Dendritic cell treated with granulocyte-macrophage colony-stimulating factor and Interleukin-4, amounts not matched to agents 40 ng/mL and 50 ng/mL, for 4 days (primary cell): ENCODE measurements around the gene SLC5A7.

Experiments used
- H3K27ac Mint-ChIP-seq: one replicate; pipeline ENCODE4 v1.8.0; 2022; ENCODE audit warnings: mild to moderate bottlenecking, mixed read lengths
- H3K27me3 Mint-ChIP-seq: one replicate; pipeline ENCODE4 v1.8.0; 2022; ENCODE audit warnings: mild to moderate bottlenecking, mixed read lengths
- H3K36me3 Mint-ChIP-seq: one replicate; pipeline ENCODE4 v1.8.0; 2022; ENCODE audit warnings: low read depth, mixed read lengths
- H3K4me1 Mint-ChIP-seq: one replicate; pipeline ENCODE4 v1.8.0; 2022; ENCODE audit warnings: low read depth, mixed read lengths
- H3K4me3 Mint-ChIP-seq: one replicate; pipeline ENCODE4 v1.8.0; 2022; ENCODE audit warnings: mild to moderate bottlenecking, moderate library complexity, mixed read lengths
- H3K9me3 Mint-ChIP-seq: one replicate; pipeline ENCODE4 v1.8.0; 2022; ENCODE audit warnings: mixed read lengths
- intact Hi-C: fragments of 100-400 bp; cut with micrococcal nuclease; formaldehyde crosslinking; loops from one replicate; pipeline ENCODE4 v1.15.0; 2022

The SLC5A7 gene

GRCh38 chr2:107986278-107987217 lies at the start of gene SLC5A7:
TSS of gene SLC5A7 (plus strand) at chr2:107986524. CDS start at chr2:107988156, 1,632 bp downstream.
- H3K4me1 Mint-ChIP-seq = no peaks in the 10 kb centered on the region
- H3K36me3 Mint-ChIP-seq = no peaks in the 10 kb centered on the region
- intact Hi-C loops = no loop called here
- H3K27ac Mint-ChIP-seq = no peak within 1 kb of the TSS
- no peak within 1 kb of the TSS for H3K4me3 Mint-ChIP-seq
- no peaks in the 10 kb centered on the region for H3K9me3 Mint-ChIP-seq
- peaks cover 24% of the 10 kb centered on the region for H3K27me3 Mint-ChIP-seq

GRCh38 chr2:107961395-107961794 lies 24.9 kb upstream of the SLC5A7 start:
- H3K36me3 Mint-ChIP-seq = no peaks in the 10 kb centered on the region
- no peaks in the 10 kb centered on the region for H3K9me3 Mint-ChIP-seq
- H3K4me1 Mint-ChIP-seq = no peaks in the 10 kb centered on the region
- H3K27ac Mint-ChIP-seq = no peak overlapping the region
- H3K27me3 Mint-ChIP-seq = no peaks in the 10 kb centered on the region
- no peak overlapping the region for H3K4me3 Mint-ChIP-seq
- intact Hi-C loops = no loop called here

- no peaks in the 10 kb centered on the region for H3K4me1 Mint-ChIP-seq
- peaks cover 6% of the 10 kb centered on the region for H3K9me3 Mint-ChIP-seq
- no peak overlapping the region for H3K27ac Mint-ChIP-seq
- H3K27me3 Mint-ChIP-seq = no peaks in the 10 kb centered on the region
- intact Hi-C loops = no loop called here
- H3K36me3 Mint-ChIP-seq = no peaks in the 10 kb centered on the region
- H3K4me3 Mint-ChIP-seq = no peak overlapping the region
Observed at GRCh38 chr2:107964185-107964584, 22.1 kb upstream of the SLC5A7 start.

- no peaks in the 10 kb centered on the region for H3K36me3 Mint-ChIP-seq
- intact Hi-C loops = no loop called here
- H3K9me3 Mint-ChIP-seq = no peaks in the 10 kb centered on the region
- H3K27me3 Mint-ChIP-seq = peaks cover 24% of the 10 kb centered on the region
- H3K27ac Mint-ChIP-seq = no peak overlapping the region
- no peak overlapping the region for H3K4me3 Mint-ChIP-seq
- H3K4me1 Mint-ChIP-seq = no peaks in the 10 kb centered on the region
Observed at GRCh38 chr2:107984707-107985106, 1.6 kb upstream of the SLC5A7 start.

- H3K4me1 Mint-ChIP-seq = no peaks in the 10 kb centered on the region
Observed at GRCh38 chr2:107988108-107988507, 1.8 kb downstream of the SLC5A7 start.

GRCh38 chr2:107989445-107989844 lies 3.1 kb downstream of the SLC5A7 start:
- Mint-ChIP-seq H3K9me3 (no peaks in the 10 kb centered on the region), H3K4me1 (no peaks in the 10 kb centered on the region), H3K36me3 (no peaks in the 10 kb centered on the region), H3K27ac (no peak overlapping the region), H3K4me3 (no peak overlapping the region), H3K27me3 (peaks cover 23% of the 10 kb centered on the region)
- intact Hi-C loops = no loop called here

More at GRCh38 chr2:107988108-107988507, 1.8 kb downstream of the SLC5A7 start:
- H3K36me3 Mint-ChIP-seq = no peaks in the 10 kb centered on the region
- intact Hi-C loops = no loop called here
- H3K9me3 Mint-ChIP-seq = no peaks in the 10 kb centered on the region
- H3K27ac Mint-ChIP-seq = no peak overlapping the region
- peaks cover 24% of the 10 kb centered on the region for H3K27me3 Mint-ChIP-seq
- no peak overlapping the region for H3K4me3 Mint-ChIP-seq

GRCh38 chr2:107990718-107991117 lies 4.4 kb downstream of the SLC5A7 start:
- Mint-ChIP-seq H3K4me1 (no peaks in the 10 kb centered on the region), H3K4me3 (no peak overlapping the region), H3K36me3 (no peaks in the 10 kb centered on the region), H3K27ac (no peak overlapping the region), H3K9me3 (no peaks in the 10 kb centered on the region), H3K27me3 (peaks cover 19% of the 10 kb centered on the region)
- intact Hi-C loops = no loop called here

GRCh38 chr2:107992069-107992468 lies 5.7 kb downstream of the SLC5A7 start:
- no peak overlapping the region for H3K4me3 Mint-ChIP-seq
- H3K9me3 Mint-ChIP-seq = no peaks in the 10 kb centered on the region
- H3K27ac Mint-ChIP-seq = no peak overlapping the region
- H3K4me1 Mint-ChIP-seq = no peaks in the 10 kb centered on the region
- H3K27me3 Mint-ChIP-seq = peaks cover 6% of the 10 kb centered on the region
- H3K36me3 Mint-ChIP-seq = no peaks in the 10 kb centered on the region
- intact Hi-C loops = no loop called here

- H3K27me3 Mint-ChIP-seq = no peaks in the 10 kb centered on the region
- H3K4me1 Mint-ChIP-seq = no peaks in the 10 kb centered on the region
- H3K4me3 Mint-ChIP-seq = no peak overlapping the region
- intact Hi-C loops = no loop called here
- H3K27ac Mint-ChIP-seq = no peak overlapping the region
- no peaks in the 10 kb centered on the region for H3K9me3 Mint-ChIP-seq
- no peaks in the 10 kb centered on the region for H3K36me3 Mint-ChIP-seq
Observed at GRCh38 chr2:107999158-107999557, 12.8 kb downstream of the SLC5A7 start.

GRCh38 chr2:108010912-108011591 lies 24.7 kb downstream of the SLC5A7 start:
- Mint-ChIP-seq H3K4me1 (no peaks in the 10 kb centered on the region), H3K9me3 (peaks cover 13% of the 10 kb centered on the region), H3K36me3 (no peaks in the 10 kb centered on the region), H3K4me3 (no peak overlapping the region), H3K27me3 (no peaks in the 10 kb centered on the region), H3K27ac (no peak overlapping the region)
- intact Hi-C loops = no loop called here

GRCh38 chr2:108013305-108013704 lies 27.0 kb downstream of the SLC5A7 start:
- Mint-ChIP-seq H3K36me3 (no peaks in the 10 kb centered on the region), H3K4me3 (no peak overlapping the region), H3K9me3 (peaks cover 13% of the 10 kb centered on the region)

GRCh38 chr2:108022628-108023027 lies 36.3 kb downstream of the SLC5A7 start:
- Mint-ChIP-seq H3K4me3 (no peak overlapping the region), H3K9me3 (no peaks in the 10 kb centered on the region), H3K36me3 (no peaks in the 10 kb centered on the region), H3K4me1 (no peaks in the 10 kb centered on the region), H3K27ac (no peak overlapping the region), H3K27me3 (no peaks in the 10 kb centered on the region)
- intact Hi-C loops = no loop called here

More at GRCh38 chr2:108013305-108013704, 27.0 kb downstream of the SLC5A7 start:
- intact Hi-C loops = no loop called here
- no peak overlapping the region for H3K27ac Mint-ChIP-seq
- no peaks in the 10 kb centered on the region for H3K4me1 Mint-ChIP-seq
- H3K27me3 Mint-ChIP-seq = no peaks in the 10 kb centered on the region

GRCh38 chr2:108023776-108024175 lies 37.5 kb downstream of the SLC5A7 start:
- no peaks in the 10 kb centered on the region for H3K27me3 Mint-ChIP-seq
- no peak overlapping the region for H3K27ac Mint-ChIP-seq
- H3K36me3 Mint-ChIP-seq = no peaks in the 10 kb centered on the region
- H3K9me3 Mint-ChIP-seq = no peaks in the 10 kb centered on the region
- no peaks in the 10 kb centered on the region for H3K4me1 Mint-ChIP-seq
- intact Hi-C loops = no loop called here
- no peak overlapping the region for H3K4me3 Mint-ChIP-seq

GRCh38 chr2:108026092-108026794 lies 39.9 kb downstream of the SLC5A7 start:
- no peaks in the 10 kb centered on the region for H3K4me1 Mint-ChIP-seq
- H3K36me3 Mint-ChIP-seq = no peaks in the 10 kb centered on the region
- no peak overlapping the region for H3K4me3 Mint-ChIP-seq
- H3K9me3 Mint-ChIP-seq = no peaks in the 10 kb centered on the region
- no peak overlapping the region for H3K27ac Mint-ChIP-seq
- H3K27me3 Mint-ChIP-seq = no peaks in the 10 kb centered on the region
- intact Hi-C loops = no loop called here
